K562 (cell line): ENCODE measurements around the gene COL23A1. TPM values are rescaled to one million over a fixed set of nuclear protein-coding genes. Genes with fewer than 3 reads are reported as not detected.

Experiments
- ATAC-seq: fragments of 200-7000 bp; cut with Tn5 transposase; 3 replicates; pipeline ENCODE4 v1.9.1; 2020; ENCODE audit warnings: moderate library complexity
- BruUV-seq: library from RNA; stranded (reverse); fragments of 400-500 nt; replicated peaks from 2 replicates; lab custom pipeline; 2021; lab: Mats Ljungman, UMichigan
- CTCF ChIA-PET: fragments of 300-600 bp; formaldehyde crosslinking; extraction: SDS; loops from one replicate; lab custom pipeline; 2021; ENCODE audit warnings: low intra/inter-chr PET ratio; lab: Yijun Ruan, JAX
- POLR2A ChIA-PET: fragments of 300-600, 350-650 bp; sonication (Branson Sonifier 250); formaldehyde crosslinking; extraction: SDS; loops from one replicate; lab custom pipeline; 2021; ENCODE audit warnings: antibody characterized with exemption, inconsistent platforms; lab: Yijun Ruan, JAX
- DNase-seq, 4 experiments: peaks; one replicate each; pipeline versions ENCODE4 v3.0.0 to v3.0.0-alpha.2; 2011 to 2018; ENCODE audit warnings: low spot score in 3 of 4, mixed read lengths in 3 of 4; ENCODE audit errors: extremely low read depth in 1 of 4
- FAIRE-seq: peaks from 2 replicates; lab custom pipeline; 2011; peaks lifted over from hg19 to GRCh38; lab: Jason Lieb, UNC
- H2AFZ ChIP-seq: 2 replicates; pipeline ENCODE4 v1.6.0; 2011; ENCODE audit warnings: low read depth, low read length, control low read depth, inconsistent platforms
- H3K27ac ChIP-seq: fragments of 200-600 bp; 3 replicates; pipeline ENCODE4 v1.8.0; 2011; ENCODE audit warnings: low read depth, mild to moderate bottlenecking, control low read depth, inconsistent platforms, low read length, moderate library complexity, mixed read lengths; ENCODE audit errors: extremely low read depth
- H3K27me3 ChIP-seq, 2 experiments: fragments of 300-600 bp in 1 of 2; 2 replicates in 1 of 2; 3 replicates in 1 of 2; pipeline versions ENCODE4 v1.6.0 to v1.8.0; 2011; ENCODE audit warnings: inconsistent platforms in 2 of 2, low read length in 2 of 2, mild to moderate bottlenecking in 1 of 2, mixed read lengths in 1 of 2, moderate library complexity in 1 of 2; ENCODE audit not compliant: control insufficient read depth in 2 of 2, insufficient read depth in 2 of 2
- H3K36me3 ChIP-seq: fragments of 300-600 bp; 3 replicates; pipeline ENCODE4 v1.8.0; 2011; ENCODE audit warnings: mild to moderate bottlenecking, low read length, inconsistent platforms; ENCODE audit not compliant: control insufficient read depth, insufficient read depth
- H3K4me1 ChIP-seq, 2 experiments: fragments of 200-600 bp in 1 of 2; replicated peaks in 1 of 2; 2 replicates in 1 of 2; 3 replicates in 1 of 2; pipeline versions ENCODE4 v1.5.1 to v1.8.0; 2011; ENCODE audit warnings: inconsistent platforms in 2 of 2, low read length in 2 of 2, mild to moderate bottlenecking in 1 of 2, mixed read lengths in 1 of 2, moderate library complexity in 1 of 2; ENCODE audit not compliant: control insufficient read depth in 2 of 2, insufficient read depth in 2 of 2
- H3K4me2 ChIP-seq: 2 replicates; pipeline ENCODE4 v1.6.1; 2011; ENCODE audit warnings: low read length, control low read depth, inconsistent platforms, mixed read lengths; ENCODE audit not compliant: insufficient read depth
- H3K4me3 ChIP-seq: fragments of 200-600 bp; sonication (generic), shearing (Covaris generic); 2 replicates; pipeline ENCODE4 v1.5.1; 2016; ENCODE audit warnings: control low read depth, inconsistent platforms
- H3K79me2 ChIP-seq: fragments of 200-600 bp; 3 replicates; pipeline ENCODE4 v1.8.0; 2011; ENCODE audit warnings: low read length, inconsistent platforms; ENCODE audit not compliant: control insufficient read depth, insufficient read depth
- H3K9ac ChIP-seq, 2 experiments: 2 replicates each; pipeline versions ENCODE4 v1.6.0 to v1.6.1; 2011; ENCODE audit warnings: low read depth in 2 of 2, low read length in 2 of 2, control low read depth in 1 of 2, inconsistent platforms in 1 of 2, mild to moderate bottlenecking in 1 of 2, mixed read lengths in 1 of 2; ENCODE audit not compliant: insufficient read depth in 1 of 2
- H3K9me1 ChIP-seq: one replicate; pipeline ENCODE4 v1.6.0; 2011; ENCODE audit warnings: inconsistent platforms, mild to moderate bottlenecking, low read length, moderate library complexity; ENCODE audit not compliant: control insufficient read depth, insufficient read depth
- H3K9me3 ChIP-seq: replicated peaks from 2 replicates; pipeline ENCODE4 v1.5.1; 2011; ENCODE audit warnings: low read depth, low read length, inconsistent platforms; ENCODE audit not compliant: control insufficient read depth, insufficient read depth
- H4K20me1 ChIP-seq: replicated peaks from 2 replicates; pipeline ENCODE4 v1.6.1; 2011; ENCODE audit warnings: low read length, inconsistent platforms, mixed read lengths; ENCODE audit not compliant: control insufficient read depth, insufficient read depth
- BCOR ChIP-seq: fragments of 450-650 bp; IDR thresholded peaks from 2 replicates; pipeline ENCODE4 v1.6.1; 2016
- STAT6 ChIP-seq: sonication (generic); formaldehyde crosslinking; IDR thresholded peaks from 2 replicates; pipeline ENCODE4 v1.8.1; 2023; ENCODE audit warnings: mild to moderate bottlenecking, missing genetic modification reagents
- TRIM28 ChIP-seq: fragments of 450-650 bp; IDR thresholded peaks from 2 replicates; pipeline ENCODE4 v1.6.1; 2017
- WGBS: fragments of 100-300 bp; shearing (Covaris generic); methylation state at CpG from one replicate; pipeline ENCODE4 v1.1.6; 2016; ENCODE audit warnings: low coverage, mixed read lengths; ENCODE audit not compliant: insufficient coverage; ENCODE audit errors: missing lambda C conversion rate; 5-methylcytosine and 5-hydroxymethylcytosine counted together
- in situ Hi-C: fragments of 300-500 bp; cut with MboI; formaldehyde crosslinking; loops from 4 replicates; pipeline ENCODE4 v1.15.0; 2018; ENCODE audit warnings: inconsistent platforms, mixed read lengths
- intact Hi-C: fragments of 100-400 bp; cut with micrococcal nuclease; formaldehyde crosslinking; loops from 2 replicates; pipeline ENCODE4 v1.14.2; 2022
- polyA plus RNA-seq, 8 experiments: library from polyadenylated mRNA; depleted of rRNA in 4 of 8; stranded (reverse) in 5 of 8; unstranded in 3 of 8; fragments of >200 nt; fragmentation: Nextera tagmentation in 2 of 8; fragmentation: Illumina TruSeq in 1 of 8; extraction: Ambion mirVana in 2 of 8; extraction: Trizol in 1 of 8; gene quantifications; 2 replicates each; pipeline versions ENCODE4 v1.2.1 to v1.2.3, GENCODE V29; 2011 to 2014; ENCODE audit warnings: inconsistent platforms in 1 of 8, missing spikeins in 1 of 8
- total RNA-seq, 7 experiments: library from RNA; depleted of rRNA in 6 of 7; stranded (reverse); fragments of >200 nt in 6 of 7; fragmentation: Illumina TruSeq in 2 of 7; extraction: Trizol in 2 of 7; gene quantifications; 2 replicates each; pipeline versions ENCODE4 v1.2.1 to v1.2.3, GENCODE V29; 2011 to 2021; ENCODE audit warnings: low replicate concordance in 1 of 7
- TF ChIP-seq, protein P1 (sequence below): fragments of 200-800 bp; sonication (Bioruptor generic); IDR thresholded peaks from 2 replicates; pipeline ENCODE4 v1.6.1; 2017; ENCODE audit warnings: missing genetic modification characterization, missing compliant biosample characterization
- TF ChIP-seq, protein P2 (sequence below): fragments of 250-450 bp; sonication (Bioruptor Pico); IDR thresholded peaks from 2 replicates; pipeline ENCODE4 v1.8.0; 2022; ENCODE audit warnings: inconsistent platforms, mild to moderate bottlenecking, moderate library complexity, borderline replicate concordance

COL23A1 gene
- total and polyA plus RNA-seq, 9 of the 15 experiments (the other 6 are each of a cell fraction or from before 2014, with no cell fraction given), result 0.09 TPM; not detected in 8

GRCh38 chr5:178622679-178623247, 32.6 kb upstream of the COL23A1 start:
- no peak overlapping the region for H3K4me2 ChIP-seq
- H3K79me2 ChIP-seq, result peaks cover 52% of the 10 kb centered on the region
- FAIRE-seq, result no peak
- no peak for ATAC-seq
- in situ Hi-C loops (no loop called here), intact Hi-C loops (loop anchor here (10.0 kb wide), 1 partner anchor 212 kb away; no protein-coding TSS in a partner anchor)
- peaks cover 53% of the 10 kb centered on the region for H3K36me3 ChIP-seq
- 95% methylated on average over 4 of the region's 4 CpGs for WGBS
- no peak overlapping the region for H3K9ac ChIP-seq
- no peaks in the 10 kb centered on the region for H3K9me1 ChIP-seq
- peaks cover 4 to 5% of the 10 kb centered on the region in 2 experiments; a peak in 2 of 5 replicates for H3K4me1 ChIP-seq
- H2AFZ ChIP-seq, result no peak overlapping the region
- DNase-seq, result no peak
- BruUV-seq, result no TSS peak
- CTCF ChIA-PET, result no interaction called here
- TF ChIP-seq BCOR, result no peak
- TF ChIP-seq, protein P1, sequence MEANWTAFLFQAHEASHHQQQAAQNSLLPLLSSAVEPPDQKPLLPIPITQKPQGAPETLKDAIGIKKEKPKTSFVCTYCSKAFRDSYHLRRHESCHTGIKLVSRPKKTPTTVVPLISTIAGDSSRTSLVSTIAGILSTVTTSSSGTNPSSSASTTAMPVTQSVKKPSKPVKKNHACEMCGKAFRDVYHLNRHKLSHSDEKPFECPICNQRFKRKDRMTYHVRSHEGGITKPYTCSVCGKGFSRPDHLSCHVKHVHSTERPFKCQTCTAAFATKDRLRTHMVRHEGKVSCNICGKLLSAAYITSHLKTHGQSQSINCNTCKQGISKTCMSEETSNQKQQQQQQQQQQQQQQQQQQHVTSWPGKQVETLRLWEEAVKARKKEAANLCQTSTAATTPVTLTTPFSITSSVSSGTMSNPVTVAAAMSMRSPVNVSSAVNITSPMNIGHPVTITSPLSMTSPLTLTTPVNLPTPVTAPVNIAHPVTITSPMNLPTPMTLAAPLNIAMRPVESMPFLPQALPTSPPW (CRISPR knock-in tag), result no peak
- TF ChIP-seq STAT6 (CRISPR knock-in tag), result no peak
- no peak for TF ChIP-seq TRIM28
- TF ChIP-seq, protein P2, sequence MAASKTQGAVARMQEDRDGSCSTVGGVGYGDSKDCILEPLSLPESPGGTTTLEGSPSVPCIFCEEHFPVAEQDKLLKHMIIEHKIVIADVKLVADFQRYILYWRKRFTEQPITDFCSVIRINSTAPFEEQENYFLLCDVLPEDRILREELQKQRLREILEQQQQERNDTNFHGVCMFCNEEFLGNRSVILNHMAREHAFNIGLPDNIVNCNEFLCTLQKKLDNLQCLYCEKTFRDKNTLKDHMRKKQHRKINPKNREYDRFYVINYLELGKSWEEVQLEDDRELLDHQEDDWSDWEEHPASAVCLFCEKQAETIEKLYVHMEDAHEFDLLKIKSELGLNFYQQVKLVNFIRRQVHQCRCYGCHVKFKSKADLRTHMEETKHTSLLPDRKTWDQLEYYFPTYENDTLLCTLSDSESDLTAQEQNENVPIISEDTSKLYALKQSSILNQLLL (CRISPR knock-in tag), result 0 out of 2 replicates have a peak, but pooled peaks have one; percentile 18
- H3K27me3 ChIP-seq, result no peaks in the 10 kb centered on the region
- H3K27ac ChIP-seq, result no peak overlapping the region
- H4K20me1 ChIP-seq, result no peaks in the 10 kb centered on the region
- H3K9me3 ChIP-seq, result peaks cover 4% of the 10 kb centered on the region
- POLR2A ChIA-PET, result no interaction called here
- H3K4me3 ChIP-seq, result no peak overlapping the region
